ENCODE measurements around the gene FAT1.

The FAT1 gene

DNA sequence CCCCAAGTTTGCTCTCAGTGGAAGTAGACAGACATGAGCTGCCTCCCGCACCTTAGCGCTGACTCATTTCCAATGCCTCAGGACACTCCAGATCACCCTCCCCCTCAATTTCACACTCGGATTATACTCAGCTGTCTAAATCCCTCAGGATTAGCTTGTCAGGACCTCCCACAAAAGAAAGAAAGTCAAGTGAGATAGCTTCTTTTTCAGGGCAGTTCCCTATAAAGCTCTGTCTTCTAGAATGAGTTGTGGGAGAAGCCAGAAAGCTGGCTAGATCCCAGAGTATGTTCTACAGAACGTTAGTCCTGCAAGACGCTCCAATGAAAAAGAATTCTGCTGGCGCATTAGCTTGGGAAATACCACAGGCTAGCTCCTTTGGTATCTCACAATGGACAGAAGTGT lies 117.1 kb downstream of the FAT1 start:
- DNase-seq (ENCODE audit: low spot score), result no peak
- no peak for TF ChIP-seq CTCF (IDR thresholded peaks at IDR 0.05; ENCODE audit: extremely low read depth, missing control alignments)

DNA sequence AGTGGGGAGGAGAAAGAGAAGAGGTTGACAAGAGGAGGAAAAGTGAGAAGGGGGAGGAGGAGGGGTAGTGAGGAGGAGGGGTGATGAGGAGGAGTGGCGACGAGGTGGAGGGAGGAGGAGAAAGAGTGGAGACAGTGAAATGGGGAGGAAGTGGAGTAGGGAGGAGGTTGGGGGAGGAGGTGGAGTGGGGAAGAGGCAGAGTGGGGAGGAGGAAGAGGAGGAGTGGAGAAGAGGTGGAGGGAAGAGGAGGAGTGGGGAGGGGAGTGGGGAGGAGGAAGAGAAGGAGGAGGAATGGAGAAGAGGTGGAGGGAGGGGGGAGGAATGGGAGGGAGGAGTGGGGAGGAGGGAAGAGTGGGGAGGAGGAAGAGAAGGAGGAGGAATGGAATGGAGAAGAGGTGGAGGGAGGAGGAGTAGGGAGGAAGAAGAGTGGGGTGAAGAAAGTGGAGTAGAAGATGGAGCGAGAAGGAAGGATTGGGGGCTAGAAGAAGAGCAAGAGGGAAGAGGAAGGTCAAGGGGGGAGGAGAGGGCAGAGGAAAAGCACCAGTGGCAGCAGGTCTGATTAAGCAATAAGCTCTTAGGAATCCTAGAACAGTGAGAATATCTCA lies 118.3 kb downstream of the FAT1 start:
- no peak for DNase-seq (ENCODE audit: low spot score)
- no peak for TF ChIP-seq CTCF (IDR thresholded peaks at IDR 0.05; ENCODE audit: extremely low read depth, missing control alignments)

DNA sequence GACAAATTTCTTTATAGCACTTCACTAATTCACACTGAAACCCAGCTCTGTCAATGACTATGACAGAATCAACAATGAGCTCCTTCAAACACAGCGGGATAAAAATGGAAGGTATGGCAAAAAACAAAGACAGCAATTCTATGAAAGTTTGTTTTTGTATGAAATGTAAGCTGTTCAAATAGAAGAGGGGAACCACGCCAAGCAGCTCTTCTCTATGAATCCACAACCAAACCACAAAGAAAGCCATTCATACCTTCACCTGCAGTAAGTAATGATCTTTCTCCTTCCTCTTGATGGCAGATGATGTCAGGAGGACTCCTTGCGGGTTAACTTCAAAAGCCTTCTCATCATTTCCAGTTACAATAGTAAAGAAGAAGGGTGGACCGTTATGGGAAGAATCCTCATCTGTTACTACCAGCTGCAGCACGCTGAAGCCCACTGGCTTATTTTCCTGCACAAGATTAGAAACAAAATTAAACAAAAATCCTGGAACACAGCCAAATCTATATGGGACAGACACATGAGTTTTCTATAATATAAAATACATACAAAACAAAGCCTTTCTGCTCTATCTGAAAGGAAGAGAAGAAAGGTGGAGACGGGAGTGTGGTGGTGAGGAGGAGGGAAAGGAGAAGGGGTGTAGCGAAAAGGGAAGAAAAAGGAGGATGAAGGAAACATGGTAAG lies 119.4 kb downstream of the FAT1 start:
- no peak for DNase-seq (ENCODE audit: low spot score)
- TF ChIP-seq CTCF (IDR thresholded peaks at IDR 0.05; ENCODE audit: extremely low read depth, missing control alignments), result no peak

GRCh38 chr4:186602978-186603377 lies 120.7 kb downstream of the FAT1 start:
- no peak for TF ChIP-seq CTCF (IDR thresholded peaks at IDR 0.05; ENCODE audit: extremely low read depth, missing control alignments)
- DNase-seq (ENCODE audit: low spot score), result no peak

GRCh38 chr4:186599483-186599882 lies 124.2 kb downstream of the FAT1 start:
- no peak for TF ChIP-seq CTCF (IDR thresholded peaks at IDR 0.05; ENCODE audit: extremely low read depth, missing control alignments)
- DNase-seq (ENCODE audit: low spot score), result no peak

DNA sequence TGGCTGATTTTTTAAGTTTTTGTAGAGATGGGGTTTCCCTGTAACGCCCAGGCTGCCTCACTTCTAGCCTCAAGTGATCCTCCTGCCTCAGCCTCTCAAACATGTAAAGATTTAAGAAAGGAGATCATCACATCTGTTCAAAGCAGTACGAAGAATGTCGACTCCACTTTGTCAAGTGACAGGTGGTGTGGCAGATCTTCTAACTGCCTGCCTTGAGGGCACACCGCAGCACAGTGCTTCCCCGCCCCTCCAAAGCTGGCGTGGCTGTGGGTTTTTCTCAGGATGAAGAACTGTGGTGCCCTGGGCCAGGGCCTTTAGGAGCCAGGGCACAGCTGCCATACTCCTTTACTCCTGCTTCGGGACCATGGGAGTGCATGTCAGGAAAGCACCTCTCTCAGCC lies 125.0 kb downstream of the FAT1 start:
- no peak for DNase-seq (ENCODE audit: low spot score)
- TF ChIP-seq CTCF (IDR thresholded peaks at IDR 0.05; ENCODE audit: extremely low read depth, missing control alignments), result no peak

- no peak for DNase-seq (ENCODE audit: low spot score)
- no peak for TF ChIP-seq CTCF (IDR thresholded peaks at IDR 0.05; ENCODE audit: extremely low read depth, missing control alignments)
These were observed 126.7 kb downstream of the FAT1 start for GRCh38 chr4:186596850-186597390.
